Fibroblast of the aortic adventitia (primary cell): Measurements from ENCODE around the gene HAP1. TPM values are rescaled to one million over a fixed set of nuclear protein-coding genes. Genes with fewer than 3 reads are reported as not detected.

ENCODE experiments used
- DNase-seq: peaks from one replicate; pipeline ENCODE4 v3.0.0-alpha.2; 2010; ENCODE audit warnings: low read depth
- H3K4me3 ChIP-seq: 2 replicates; pipeline ENCODE4 v1.5.1; 2011; ENCODE audit warnings: low read depth, mild to moderate bottlenecking, control low read depth, low read length, moderate library complexity
- total RNA-seq: library from RNA; depleted of rRNA; stranded (reverse); fragments of >200 nt; gene quantifications from 2 replicates; pipeline ENCODE4 v1.2.3, GENCODE V29; 2012; ENCODE audit warnings: low replicate concordance
- TF ChIP-seq, protein P1 (sequence below): IDR thresholded peaks from 2 replicates; pipeline ENCODE4 v1.5.1; 2011; ENCODE audit warnings: mild to moderate bottlenecking, low read length, control low read depth, inconsistent platforms; ENCODE audit not compliant: insufficient read depth

The HAP1 gene
- total RNA-seq, 1 donor = under 0.01 TPM

DNA sequence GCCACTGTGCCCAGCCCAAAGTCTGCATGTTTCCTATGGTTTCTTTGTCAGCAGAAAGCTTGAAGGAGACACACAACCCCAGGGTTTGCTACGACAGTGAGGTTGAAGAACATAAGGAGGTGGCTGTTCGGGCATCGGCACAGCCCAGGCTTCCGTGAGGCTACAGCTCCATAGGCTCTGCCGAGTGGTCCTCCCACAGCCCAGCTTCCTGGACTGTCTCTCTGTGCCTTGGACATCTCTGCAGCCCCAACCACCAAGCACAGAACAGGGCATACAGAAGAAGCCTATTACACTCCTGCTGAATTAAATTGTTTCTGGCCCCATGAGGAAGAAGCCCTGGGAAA lies 3.2 kb upstream of the HAP1 start:
- no peak overlapping the region for H3K4me3 ChIP-seq
- DNase-seq = no peak
- TF ChIP-seq, protein P1, sequence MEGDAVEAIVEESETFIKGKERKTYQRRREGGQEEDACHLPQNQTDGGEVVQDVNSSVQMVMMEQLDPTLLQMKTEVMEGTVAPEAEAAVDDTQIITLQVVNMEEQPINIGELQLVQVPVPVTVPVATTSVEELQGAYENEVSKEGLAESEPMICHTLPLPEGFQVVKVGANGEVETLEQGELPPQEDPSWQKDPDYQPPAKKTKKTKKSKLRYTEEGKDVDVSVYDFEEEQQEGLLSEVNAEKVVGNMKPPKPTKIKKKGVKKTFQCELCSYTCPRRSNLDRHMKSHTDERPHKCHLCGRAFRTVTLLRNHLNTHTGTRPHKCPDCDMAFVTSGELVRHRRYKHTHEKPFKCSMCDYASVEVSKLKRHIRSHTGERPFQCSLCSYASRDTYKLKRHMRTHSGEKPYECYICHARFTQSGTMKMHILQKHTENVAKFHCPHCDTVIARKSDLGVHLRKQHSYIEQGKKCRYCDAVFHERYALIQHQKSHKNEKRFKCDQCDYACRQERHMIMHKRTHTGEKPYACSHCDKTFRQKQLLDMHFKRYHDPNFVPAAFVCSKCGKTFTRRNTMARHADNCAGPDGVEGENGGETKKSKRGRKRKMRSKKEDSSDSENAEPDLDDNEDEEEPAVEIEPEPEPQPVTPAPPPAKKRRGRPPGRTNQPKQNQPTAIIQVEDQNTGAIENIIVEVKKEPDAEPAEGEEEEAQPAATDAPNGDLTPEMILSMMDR = no peak

DNA sequence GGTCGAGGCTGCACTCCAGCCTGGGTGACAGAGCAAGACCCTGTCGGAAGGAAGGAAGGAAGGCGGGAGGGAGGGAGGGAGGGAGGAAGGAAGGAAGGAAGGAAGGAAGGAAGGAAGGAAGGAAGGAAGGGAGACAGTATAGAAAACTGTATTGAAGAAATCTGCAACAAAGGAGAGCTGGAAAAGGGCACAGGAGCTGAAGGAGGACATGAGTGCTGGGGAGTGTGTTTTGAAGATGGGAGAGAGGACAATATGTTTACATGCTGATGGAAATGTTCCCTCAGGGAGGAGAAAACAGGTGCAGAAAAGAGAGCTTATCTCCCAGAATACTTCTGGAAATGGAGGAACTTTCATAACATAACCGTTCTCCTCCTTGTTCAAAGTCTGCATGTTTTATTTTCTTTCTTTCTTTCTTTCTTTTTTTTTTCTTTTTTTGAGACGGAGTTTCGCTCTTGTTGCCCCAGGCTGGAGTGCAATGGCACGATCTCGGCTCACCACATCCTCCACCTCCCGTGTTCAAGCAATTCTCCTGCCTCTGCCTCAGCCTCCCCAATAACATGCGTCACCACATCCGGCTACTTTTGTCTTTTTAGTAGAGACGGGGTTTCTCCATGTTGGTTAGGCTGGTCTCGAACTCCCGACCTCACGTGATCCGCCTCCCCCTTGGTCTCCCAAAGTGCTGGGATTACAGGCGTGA lies 2.7 kb upstream of the HAP1 start:
- no peak overlapping the region for H3K4me3 ChIP-seq
- TF ChIP-seq, protein P1 = no peak
- no peak for DNase-seq

DNA sequence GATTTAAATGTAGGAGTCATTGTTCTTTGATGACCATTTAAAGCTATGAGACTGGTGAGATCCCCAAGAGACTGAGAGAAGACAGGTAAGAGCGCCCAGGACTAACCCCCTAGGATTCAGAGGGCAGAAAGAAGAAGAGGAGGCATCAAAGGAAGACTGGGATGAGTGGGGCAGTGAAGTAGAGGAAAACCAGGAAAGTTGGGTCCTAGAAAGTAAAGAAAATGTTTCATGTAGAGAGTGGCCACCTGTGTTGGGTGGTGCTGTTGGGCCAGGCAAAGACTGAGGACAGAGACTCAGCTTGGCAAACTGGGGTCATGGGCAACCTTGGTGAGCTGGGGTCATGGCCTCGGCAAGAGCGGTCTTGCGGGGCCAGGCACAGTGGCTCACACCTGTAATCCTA lies 1.3 kb upstream of the HAP1 start:
- TF ChIP-seq, protein P1 = no peak
- no peak for DNase-seq
- no peak overlapping the region for H3K4me3 ChIP-seq

DNA sequence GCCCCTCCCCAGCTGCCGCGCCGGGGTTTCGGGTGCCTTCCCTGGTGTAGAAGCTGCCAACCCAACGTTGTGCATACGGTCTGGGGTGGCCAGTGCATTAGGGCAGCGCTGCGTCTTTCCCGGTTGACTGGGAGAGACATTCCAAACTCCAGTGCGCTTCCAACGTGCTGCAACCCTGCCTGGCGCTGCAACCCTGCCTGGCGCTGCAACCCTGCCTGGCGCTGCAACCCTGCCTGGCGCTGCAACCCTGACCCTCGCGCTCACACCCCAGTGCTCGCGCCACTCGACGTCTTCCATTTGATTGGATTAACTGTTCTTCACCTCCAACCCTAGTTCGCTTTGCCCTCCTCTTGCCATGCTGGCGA lies 488 bp upstream of the HAP1 start:
- DNase-seq = peak; percentile 9
- H3K4me3 ChIP-seq = peak overlapping the region; percentile 37
- TF ChIP-seq, protein P1 = no peak

DNA sequence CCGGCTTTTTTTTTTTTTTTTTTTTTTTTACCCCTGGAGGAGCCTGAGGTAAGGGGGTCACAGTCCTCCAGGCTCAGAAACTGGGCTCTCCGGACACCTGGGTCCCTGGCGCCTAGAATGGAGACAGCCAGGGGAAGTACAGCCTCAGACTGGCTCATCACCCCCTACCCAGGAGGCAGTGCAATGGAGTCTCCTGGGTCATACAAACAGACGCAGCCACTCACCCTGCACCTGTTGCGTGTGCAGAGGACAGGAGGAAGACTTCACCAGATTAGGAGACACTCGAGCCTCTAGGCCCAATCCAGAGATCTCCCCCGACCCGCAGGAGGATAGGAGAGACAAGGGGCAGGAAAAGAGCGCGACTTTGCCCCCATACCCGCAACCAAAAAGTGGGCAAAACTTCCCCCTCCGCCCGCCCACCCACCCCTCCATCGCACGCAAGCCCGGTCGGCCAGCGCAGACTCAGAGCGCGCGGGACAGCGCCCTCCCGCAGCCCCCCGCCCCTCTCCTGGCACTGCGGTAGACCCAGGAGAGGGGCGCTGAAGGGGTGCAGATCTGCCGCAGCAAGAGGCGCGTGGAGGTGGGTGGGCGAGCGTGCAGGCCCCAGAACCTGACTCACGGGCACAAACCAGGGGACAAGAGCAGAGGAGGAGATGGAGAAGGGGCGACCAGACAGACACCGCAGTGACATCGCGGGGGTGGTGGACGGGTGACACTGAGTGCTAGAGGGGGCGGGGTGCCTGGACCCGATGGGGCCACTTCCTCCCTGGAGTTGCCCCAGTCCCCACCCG lies 900 bp downstream of the HAP1 start:
- DNase-seq = no peak
- TF ChIP-seq, protein P1 = no peak
- no peak overlapping the region for H3K4me3 ChIP-seq

DNA sequence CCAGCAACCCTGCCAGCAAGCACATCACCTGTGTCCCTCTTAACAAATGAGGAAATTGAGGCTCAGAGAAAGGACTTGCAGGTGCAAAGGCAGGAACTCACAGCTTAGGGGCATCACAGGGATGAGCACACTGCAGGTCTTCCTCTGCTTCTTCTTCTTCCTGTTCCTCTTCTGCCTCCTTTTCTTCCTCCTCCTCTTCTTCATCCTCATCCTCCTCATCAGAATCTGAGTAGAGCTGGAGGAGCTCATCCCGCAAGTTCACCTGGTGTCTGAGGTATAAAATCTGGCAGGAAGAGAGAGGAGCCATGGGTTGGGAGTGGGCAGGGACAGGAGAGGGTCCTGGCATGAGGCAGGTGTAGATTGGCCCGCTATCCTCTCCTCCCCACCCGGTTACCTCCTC lies 2.6 kb downstream of the HAP1 start:
- DNase-seq = no peak
- TF ChIP-seq, protein P1 = no peak
- H3K4me3 ChIP-seq = no peak overlapping the region
